Suprapubic skin (tissue), 4 donors: ENCODE results near the gene NME3. TPM values are rescaled to one million over a fixed set of nuclear protein-coding genes. Genes with fewer than 3 reads are reported as not detected.

Experiments used
- DNase-seq, 2 donors: peaks; one replicate each; pipeline ENCODE4 v3.0.0-alpha.2; 2019; ENCODE audit warnings: low spot score in 2 of 2
- H3K27ac ChIP-seq: fragments of 200-600 bp; sonication (generic); one replicate; pipeline ENCODE4 v1.5.1; 2019
- H3K27me3 ChIP-seq: fragments of 200-600 bp; sonication (generic); one replicate; pipeline ENCODE4 v1.5.1; 2019
- H3K36me3 ChIP-seq: fragments of 200-600 bp; sonication (generic); one replicate; pipeline ENCODE4 v1.5.1; 2019
- H3K4me1 ChIP-seq: fragments of 200-600 bp; sonication (generic); one replicate; pipeline ENCODE4 v1.5.1; 2019
- H3K4me3 ChIP-seq: fragments of 200-600 bp; sonication (generic); one replicate; pipeline ENCODE4 v1.5.1; 2019; ENCODE audit warnings: mild to moderate bottlenecking
- H3K9me3 ChIP-seq: fragments of 200-600 bp; sonication (generic); one replicate; pipeline ENCODE4 v1.5.1; 2019
- CTCF ChIP-seq, 2 donors: fragments of 200-600 bp in 1 of 2; fragments of 450-650 bp in 1 of 2; sonication (generic) in 1 of 2; IDR thresholded peaks; one replicate each; pipeline ENCODE4 v1.5.1; 2016 to 2019; ENCODE audit warnings: antibody characterized with exemption in 2 of 2, mild to moderate bottlenecking in 1 of 2, moderate library complexity in 1 of 2
- EP300 ChIP-seq: sonication (generic); formaldehyde crosslinking; IDR thresholded peaks from one replicate; pipeline ENCODE4 v1.6.1; 2017; ENCODE audit warnings: antibody characterized with exemption
- POLR2A ChIP-seq, 2 donors: fragments of 450-650 bp; IDR thresholded peaks; one replicate each; pipeline ENCODE4 v1.6.1; 2017; ENCODE audit warnings: antibody characterized with exemption in 2 of 2, mild to moderate bottlenecking in 2 of 2, moderate library complexity in 2 of 2
- POLR2AphosphoS5 ChIP-seq, 3 donors: sonication (generic); formaldehyde crosslinking; IDR thresholded peaks; one replicate each; pipeline ENCODE4 v1.6.1; 2017; ENCODE audit warnings: antibody characterized with exemption in 3 of 3
- WGBS: methylation state at CpG from one replicate; pipeline ENCODE4 v1.1.5; 2018; 5-methylcytosine and 5-hydroxymethylcytosine counted together
- total RNA-seq, 4 donors: library from RNA; depleted of rRNA; stranded (reverse); fragments of >200 nt; gene quantifications; one replicate each; pipeline ENCODE4 v1.1.0, GENCODE V29; 2016

Gene NME3
- total RNA-seq, 4 donors from 2014 or later: 76.9 to 115 (median 103) TPM

GRCh38 chr16:1745900-1746692 is 25.2 kb downstream of the NME3 start:
- Histone ChIP-seq H3K27ac (peak overlapping the region; percentile 36), H3K36me3 (peaks cover 89% of the 10 kb centered on the region), H3K4me3 (no peak overlapping the region), H3K27me3 (no peaks in the 10 kb centered on the region), H3K4me1 (no peaks in the 10 kb centered on the region), H3K9me3 (no peaks in the 10 kb centered on the region)
- DNase-seq: no peak
- TF ChIP-seq EP300 (no peak), POLR2A (IDR thresholded peaks at IDR 0.05) (no peak), CTCF (IDR thresholded peaks at IDR 0.05) (no peak), POLR2AphosphoS5 (IDR thresholded peaks at IDR 0.05) (no peak)
- 89% methylated on average over 26 of the region's 29 CpGs for WGBS

GRCh38 chr16:1745181-1745899 is 26.0 kb downstream of the NME3 start:
- TF ChIP-seq POLR2A (IDR thresholded peaks at IDR 0.05) (no peak), POLR2AphosphoS5 (IDR thresholded peaks at IDR 0.05) (no peak), CTCF (IDR thresholded peaks at IDR 0.05) (no peak), EP300 (no peak)
- H3K36me3 ChIP-seq: peaks cover 89% of the 10 kb centered on the region
- no peaks in the 10 kb centered on the region for H3K4me1 ChIP-seq
- H3K27me3 ChIP-seq: no peaks in the 10 kb centered on the region
- DNase-seq: no peak
- no peaks in the 10 kb centered on the region for H3K9me3 ChIP-seq
- 91% methylated on average over 20 of the region's 25 CpGs for WGBS
- peak overlapping the region; percentile 36 for H3K27ac ChIP-seq
- H3K4me3 ChIP-seq: no peak overlapping the region

GRCh38 chr16:1744338-1744840 is 27.0 kb downstream of the NME3 start:
- H3K27me3 ChIP-seq: no peaks in the 10 kb centered on the region
- H3K4me1 ChIP-seq: no peaks in the 10 kb centered on the region
- 92% methylated on average over 18 of the region's 24 CpGs for WGBS
- DNase-seq: no peak
- H3K27ac ChIP-seq: no peak overlapping the region
- no peak for TF ChIP-seq EP300
- no peak for TF ChIP-seq POLR2A (IDR thresholded peaks at IDR 0.05)
- no peak for TF ChIP-seq CTCF (IDR thresholded peaks at IDR 0.05)
- TF ChIP-seq POLR2AphosphoS5 (IDR thresholded peaks at IDR 0.05): no peak
- no peaks in the 10 kb centered on the region for H3K9me3 ChIP-seq
- no peak overlapping the region for H3K4me3 ChIP-seq
- peaks cover 80% of the 10 kb centered on the region for H3K36me3 ChIP-seq

- Histone ChIP-seq H3K4me3 (no peak overlapping the region), H3K9me3 (no peaks in the 10 kb centered on the region), H3K36me3 (peaks cover 73% of the 10 kb centered on the region), H3K4me1 (no peaks in the 10 kb centered on the region), H3K27me3 (no peaks in the 10 kb centered on the region), H3K27ac (no peak overlapping the region)
- WGBS: 92% methylated on average over 12 of the region's 32 CpGs
- no peak for DNase-seq
- TF ChIP-seq POLR2A (IDR thresholded peaks at IDR 0.05) (no peak), POLR2AphosphoS5 (IDR thresholded peaks at IDR 0.05) (no peak)
These were observed 27.7 kb downstream of the NME3 start for GRCh38 chr16:1743376-1744337.

- Histone ChIP-seq H3K27me3 (no peaks in the 10 kb centered on the region), H3K9me3 (no peaks in the 10 kb centered on the region), H3K4me3 (no peak overlapping the region), H3K4me1 (no peaks in the 10 kb centered on the region), H3K36me3 (peaks cover 53% of the 10 kb centered on the region), H3K27ac (no peak overlapping the region)
- TF ChIP-seq POLR2A (IDR thresholded peaks at IDR 0.05) (no peak), EP300 (no peak), POLR2AphosphoS5 (IDR thresholded peaks at IDR 0.05) (no peak)
- no CpG with 5 or more reads among the region's 19 CpGs for WGBS
- no peak for DNase-seq
These were observed 29.7 kb downstream of the NME3 start for GRCh38 chr16:1741553-1742165.
